IPS-18c (cell line): ENCODE measurements around the gene CDKN2B-AS1.

Experiments used
- H3K4me3 ChIP-seq: 2 replicates; pipeline ENCODE4 v1.7.0; 2013; ENCODE audit warnings: low read depth, mild to moderate bottlenecking, low read length, moderate library complexity; ENCODE audit not compliant: insufficient read depth
- H3K9me3 ChIP-seq: one replicate; pipeline ENCODE4 v1.6.1; 2013; ENCODE audit warnings: mild to moderate bottlenecking, low read length, moderate library complexity; ENCODE audit not compliant: control insufficient read depth, insufficient read depth

CDKN2B-AS1 gene

DNA sequence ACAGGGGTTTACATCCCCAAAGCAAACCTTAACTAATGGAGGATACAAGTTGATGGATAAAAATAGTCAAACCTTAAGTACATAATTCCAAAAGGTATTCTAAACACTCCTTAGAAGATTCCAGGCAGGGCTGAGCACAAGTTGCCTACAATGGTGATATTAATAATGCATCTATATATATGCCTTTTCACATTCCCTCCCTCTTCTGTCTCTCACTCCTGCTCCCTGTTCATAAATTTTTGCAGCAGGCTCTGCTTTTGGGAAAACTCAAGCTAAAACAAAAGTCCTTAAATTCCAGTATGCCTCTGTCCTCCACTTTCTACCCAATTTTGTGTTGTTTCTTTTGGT, 153.9 kb downstream of the CDKN2B-AS1 start:
- no peak overlapping the region for H3K4me3 ChIP-seq
- H3K9me3 ChIP-seq: no peaks in the 10 kb centered on the region

DNA sequence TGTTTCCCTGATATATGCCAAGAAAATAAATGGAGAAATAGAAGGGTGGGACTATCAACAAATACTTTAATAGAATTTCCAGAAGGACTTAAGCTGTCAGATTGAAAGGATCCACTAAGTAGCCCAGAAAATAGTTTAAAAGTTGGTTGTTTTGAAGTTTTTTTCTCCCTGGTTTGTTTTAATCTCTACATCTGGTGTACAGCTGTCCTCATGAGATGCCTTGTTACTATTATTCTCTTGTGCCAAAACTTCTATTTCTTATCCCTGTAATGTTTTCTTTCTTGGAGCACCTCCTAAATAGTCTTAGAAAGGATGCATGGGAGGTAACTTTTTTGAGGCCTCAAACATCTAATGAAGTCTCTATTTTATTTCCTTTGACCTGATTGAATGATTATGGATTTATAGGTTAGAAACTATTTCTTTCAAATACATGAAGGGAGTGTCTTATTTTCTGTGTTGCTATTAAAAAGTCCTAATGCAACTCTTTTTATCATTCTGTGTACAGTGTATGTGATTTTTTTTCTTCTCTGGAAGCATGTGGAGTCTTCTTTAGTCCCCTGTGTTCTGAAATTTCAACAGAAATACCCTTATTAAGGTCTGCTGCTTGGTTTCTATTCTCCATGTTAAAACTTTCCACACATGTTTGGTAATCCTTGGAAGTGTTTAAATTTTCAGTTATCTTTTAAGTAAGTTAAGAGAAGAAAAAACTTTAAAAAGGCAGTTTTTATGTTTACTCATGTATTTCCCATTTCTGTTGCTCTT, 154.5 kb downstream of the CDKN2B-AS1 start:
- Histone ChIP-seq H3K4me3 (no peak overlapping the region), H3K9me3 (no peaks in the 10 kb centered on the region)

DNA sequence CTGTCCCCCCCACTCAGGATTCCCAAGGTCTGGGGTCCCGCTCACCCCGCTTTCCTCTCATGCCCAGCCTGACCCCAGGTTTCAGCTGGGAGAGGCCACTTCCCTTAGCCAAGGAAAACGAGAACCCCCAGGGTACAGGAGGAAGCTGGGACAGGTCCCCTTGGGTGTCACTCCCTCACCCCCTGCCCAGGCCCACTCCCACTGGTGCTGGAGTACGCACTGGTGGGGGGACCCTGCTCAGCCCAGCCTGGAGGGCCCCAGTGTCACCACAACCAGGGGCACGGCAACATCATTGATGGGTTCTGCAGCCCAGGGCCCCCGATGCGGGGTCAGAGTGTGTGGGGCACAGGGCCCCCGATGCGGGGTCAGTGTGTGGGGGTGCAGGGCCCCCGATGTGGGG, 159.5 kb downstream of the CDKN2B-AS1 start:
- H3K4me3 ChIP-seq: no peak overlapping the region
- peaks cover 2% of the 10 kb centered on the region for H3K9me3 ChIP-seq

DNA sequence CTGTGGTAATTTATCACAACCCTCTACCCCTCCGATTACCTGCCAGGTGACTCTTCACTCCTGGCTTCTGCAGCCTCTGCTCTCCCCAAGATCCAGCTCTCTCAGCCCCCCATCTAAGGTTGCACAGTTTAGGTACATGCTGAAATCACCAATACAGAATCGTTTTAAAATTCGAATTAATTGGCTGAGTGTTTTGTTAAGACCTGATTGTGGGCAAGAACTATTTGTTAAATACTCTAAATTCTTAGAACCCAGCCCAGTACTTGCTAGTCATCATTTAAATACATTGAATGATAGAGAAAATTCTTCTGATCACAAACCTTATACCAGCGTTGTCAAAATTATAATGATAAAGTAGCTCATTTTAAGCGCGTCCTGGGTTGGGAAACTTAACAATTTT, 162.0 kb downstream of the CDKN2B-AS1 start:
- Histone ChIP-seq H3K4me3 (no peak overlapping the region), H3K9me3 (peaks cover 2% of the 10 kb centered on the region)

DNA sequence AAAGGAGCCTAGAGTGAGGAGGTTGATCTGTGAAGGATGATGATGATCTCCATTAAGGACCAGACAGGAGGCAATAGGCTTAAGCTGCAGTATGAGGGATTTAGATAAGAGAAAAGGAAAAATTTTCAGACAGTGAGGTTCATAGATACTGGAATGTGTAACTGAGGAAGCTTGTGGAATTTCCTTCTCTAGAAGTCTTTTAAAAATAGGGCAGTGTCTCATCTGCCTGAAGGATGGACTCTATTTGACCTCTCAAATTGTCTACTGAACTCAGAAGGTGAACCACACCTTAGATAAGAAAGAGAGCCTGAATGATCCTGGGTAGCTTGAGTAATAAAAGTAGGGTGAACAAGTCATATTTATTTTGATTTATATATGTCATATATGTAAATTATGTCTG, 162.7 kb downstream of the CDKN2B-AS1 start:
- H3K9me3 ChIP-seq: peaks cover 2% of the 10 kb centered on the region
- no peak overlapping the region for H3K4me3 ChIP-seq

DNA sequence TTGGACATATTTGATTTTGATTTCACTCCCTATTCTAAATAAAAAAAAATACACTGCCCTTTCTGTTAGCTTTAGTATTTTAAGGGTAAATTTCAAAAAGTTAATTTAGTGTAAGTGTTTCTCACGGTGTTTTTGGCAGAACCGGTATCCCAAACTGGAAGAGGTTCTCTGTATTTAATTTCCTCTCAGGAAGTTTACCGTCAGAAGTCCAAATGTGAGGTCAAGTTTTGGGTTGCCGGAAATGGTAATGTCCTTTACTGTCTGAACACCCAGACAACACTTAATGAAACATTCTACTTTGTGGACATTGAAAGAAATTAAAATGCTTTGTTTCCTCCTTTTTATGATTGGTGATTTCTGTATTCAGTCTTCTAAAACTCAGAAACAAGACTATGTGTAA, 163.2 kb downstream of the CDKN2B-AS1 start:
- H3K4me3 ChIP-seq: no peak overlapping the region
- H3K9me3 ChIP-seq: peaks cover 2% of the 10 kb centered on the region

DNA sequence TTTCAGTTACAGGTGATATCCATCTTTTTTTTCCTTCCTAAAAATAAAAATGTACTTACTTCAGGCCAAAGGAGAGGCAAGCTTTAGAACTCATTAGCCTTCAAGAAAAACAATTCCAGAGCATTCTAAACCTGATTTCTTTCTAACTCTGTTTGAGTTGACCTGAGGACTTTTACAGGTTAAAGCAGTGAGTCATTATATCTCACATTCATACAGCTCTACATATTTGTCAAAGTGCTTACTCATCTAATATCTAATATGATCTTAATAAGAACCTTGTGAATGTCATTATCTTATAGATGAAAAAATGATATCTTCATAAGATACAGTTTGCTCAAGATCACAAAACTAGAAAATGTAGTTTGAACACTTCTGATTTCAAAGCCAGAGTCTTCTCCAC, 163.7 kb downstream of the CDKN2B-AS1 start:
- peaks cover 2% of the 10 kb centered on the region for H3K9me3 ChIP-seq
- H3K4me3 ChIP-seq: no peak overlapping the region

DNA sequence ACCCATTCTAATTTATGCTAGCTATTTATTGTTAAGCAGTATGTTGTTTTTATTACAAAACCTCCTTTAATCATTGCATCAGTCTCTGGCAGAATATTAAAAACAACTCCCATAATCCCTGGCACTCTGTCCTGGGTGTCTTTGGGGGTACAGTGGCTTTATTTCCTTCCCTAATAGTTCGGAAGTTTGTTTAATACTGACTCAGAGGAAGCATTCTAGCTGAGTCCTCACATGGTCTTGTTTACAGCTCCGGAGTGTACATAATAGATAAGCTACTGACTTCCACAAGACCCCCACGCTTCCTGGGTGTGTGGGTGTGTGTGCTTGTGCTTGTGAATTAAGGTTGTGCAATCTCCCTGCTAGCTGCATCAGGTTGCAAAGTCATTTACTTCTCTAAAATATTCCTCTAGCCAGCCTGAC, 164.3 kb downstream of the CDKN2B-AS1 start:
- Histone ChIP-seq H3K4me3 (no peak overlapping the region), H3K9me3 (peaks cover 2% of the 10 kb centered on the region)

DNA sequence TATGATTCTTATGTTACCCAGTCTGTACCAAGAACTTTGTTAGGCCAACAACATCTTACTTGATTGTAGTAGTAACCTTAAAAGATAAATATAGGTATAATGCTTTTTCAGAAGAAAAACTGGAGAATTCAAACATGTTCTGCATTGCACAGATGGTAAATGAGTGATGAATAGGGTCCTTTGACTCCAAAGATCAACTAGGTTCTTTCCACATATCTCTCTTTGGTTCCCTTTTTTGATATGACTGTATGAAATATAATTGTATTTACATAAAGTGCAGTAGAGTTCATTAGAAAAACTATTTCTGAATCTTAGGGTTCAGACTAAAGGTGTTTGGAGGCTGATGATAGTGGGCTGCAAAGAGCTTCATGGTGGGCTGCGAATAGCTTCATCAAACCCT, 165.0 kb downstream of the CDKN2B-AS1 start:
- no peak overlapping the region for H3K4me3 ChIP-seq

DNA sequence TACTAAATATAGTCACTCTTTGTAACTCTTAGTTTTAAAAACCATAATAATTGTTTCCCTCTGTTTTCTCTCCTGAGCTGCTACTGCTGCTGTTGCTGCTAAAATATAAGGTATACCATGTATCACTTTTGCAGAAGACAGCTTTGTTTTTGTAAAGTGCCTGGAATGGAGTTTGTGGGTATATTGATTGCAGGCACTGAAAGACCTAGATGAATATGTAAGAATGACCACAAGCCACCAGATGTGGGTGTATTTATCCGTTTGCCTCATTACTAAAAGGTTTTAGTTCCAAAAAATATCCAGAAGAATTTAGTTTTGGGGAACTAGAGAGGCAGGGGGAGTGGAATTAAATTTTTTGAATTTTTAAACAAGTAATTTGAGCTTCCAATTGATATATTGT, 165.6 kb downstream of the CDKN2B-AS1 start:
- peaks cover 2% of the 10 kb centered on the region for H3K9me3 ChIP-seq
- no peak overlapping the region for H3K4me3 ChIP-seq

More for the DNA sequence above, 165.0 kb downstream of the CDKN2B-AS1 start:
- H3K9me3 ChIP-seq: peaks cover 2% of the 10 kb centered on the region

DNA sequence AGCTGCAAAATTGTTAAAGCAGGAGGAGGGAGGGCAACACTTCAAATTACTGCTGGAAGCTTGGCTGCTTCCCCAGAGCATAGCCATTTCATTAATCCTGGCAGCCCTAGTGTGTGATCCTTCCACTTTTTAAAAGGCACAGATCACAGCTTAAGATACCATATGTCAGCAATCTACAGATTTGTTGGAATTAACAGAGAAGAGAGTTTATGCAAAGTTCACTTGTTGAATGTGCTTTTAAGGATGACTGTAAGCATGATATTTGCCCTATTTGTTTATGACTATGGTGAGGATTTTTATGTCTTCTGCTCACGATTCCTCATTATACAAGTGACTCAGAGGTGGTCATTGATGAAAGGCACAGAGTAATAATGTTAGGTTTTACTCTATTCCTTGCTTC, 170.6 kb downstream of the CDKN2B-AS1 start:
- Histone ChIP-seq H3K9me3 (no peaks in the 10 kb centered on the region), H3K4me3 (no peak overlapping the region)

DNA sequence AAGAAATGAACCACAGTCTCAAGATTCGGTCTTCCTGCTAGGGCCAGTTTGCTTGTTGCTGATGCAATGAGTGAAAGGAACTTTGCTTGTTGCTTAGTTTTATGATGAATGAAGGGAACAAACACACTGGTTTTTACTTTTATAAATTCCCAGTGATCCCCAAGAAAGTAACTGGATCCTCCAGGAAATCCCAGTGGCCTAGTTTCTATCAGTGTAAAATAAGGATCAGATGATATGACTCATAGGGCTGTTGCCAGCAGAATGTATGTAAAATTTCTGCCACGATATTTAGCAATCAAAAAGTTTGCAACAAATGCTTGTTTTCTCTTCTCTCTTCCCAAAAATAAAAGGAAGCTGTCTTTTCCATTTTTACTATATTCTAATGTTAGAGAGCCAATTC, 174.7 kb downstream of the CDKN2B-AS1 start:
- Histone ChIP-seq H3K9me3 (no peaks in the 10 kb centered on the region), H3K4me3 (no peak overlapping the region)

DNA sequence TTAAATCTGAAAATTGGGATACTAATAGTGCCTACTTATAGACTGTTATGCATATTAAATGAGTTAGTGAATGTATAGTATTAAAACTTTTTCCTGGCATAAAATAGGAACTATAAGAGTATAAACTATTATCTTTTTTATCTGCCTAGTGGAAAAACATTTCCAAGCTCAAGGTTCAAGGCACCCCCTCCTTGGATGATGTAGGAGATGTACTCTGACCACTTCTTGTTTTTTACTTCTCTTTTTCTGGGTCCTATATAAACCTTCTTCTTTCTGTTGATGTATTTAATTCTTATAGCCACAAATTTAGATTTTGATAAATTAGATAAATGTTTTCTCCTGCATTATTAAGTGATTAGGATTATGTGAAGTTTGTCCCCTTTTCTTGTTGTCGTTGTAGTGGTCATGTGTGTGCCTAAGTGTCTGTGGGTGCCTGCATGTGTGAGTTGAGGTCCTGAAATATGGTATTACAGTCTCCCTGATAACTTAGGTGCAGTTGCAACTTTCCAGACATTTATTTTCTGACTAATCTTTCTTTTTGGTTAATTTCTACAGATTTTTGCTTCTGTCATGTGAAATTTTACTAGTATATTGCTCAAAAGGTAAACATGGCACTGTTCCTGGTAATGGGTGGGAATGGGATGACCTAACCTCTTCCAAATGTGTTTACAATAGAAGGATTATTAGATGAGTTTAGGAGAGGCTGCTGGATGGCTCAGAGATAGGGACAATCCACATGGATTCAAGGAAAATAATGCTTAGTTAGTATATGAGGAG, 175.3 kb downstream of the CDKN2B-AS1 start:
- H3K9me3 ChIP-seq: no peaks in the 10 kb centered on the region

More for the DNA sequence above, 175.3 kb downstream of the CDKN2B-AS1 start:
- H3K4me3 ChIP-seq: no peak overlapping the region
